ENCODE measurements around the gene ISM1.

The ISM1 gene

DNA sequence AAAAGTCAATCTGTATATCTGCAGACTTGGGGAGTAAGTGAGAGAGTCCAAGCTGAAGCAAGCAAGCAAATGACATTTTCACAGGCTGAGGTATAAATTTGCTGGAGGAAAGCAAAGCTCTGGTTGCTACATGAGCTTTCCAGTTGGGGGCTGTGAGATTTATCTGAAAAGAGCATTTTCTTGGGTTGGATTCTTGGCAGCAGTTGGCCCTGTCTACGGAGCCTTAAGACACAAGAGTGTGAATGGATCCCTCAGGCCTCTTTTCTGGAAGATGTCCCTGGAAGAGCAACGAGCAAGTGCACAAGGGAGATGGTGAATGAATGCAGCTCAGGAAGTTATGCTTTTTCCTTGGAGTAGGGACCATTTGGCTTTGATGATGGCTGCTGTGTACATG, 30.8 kb downstream of the ISM1 start:
- in situ Hi-C loops (cut with MboI; ENCODE audit: low sequenced_read_pairs): no loop called here

DNA sequence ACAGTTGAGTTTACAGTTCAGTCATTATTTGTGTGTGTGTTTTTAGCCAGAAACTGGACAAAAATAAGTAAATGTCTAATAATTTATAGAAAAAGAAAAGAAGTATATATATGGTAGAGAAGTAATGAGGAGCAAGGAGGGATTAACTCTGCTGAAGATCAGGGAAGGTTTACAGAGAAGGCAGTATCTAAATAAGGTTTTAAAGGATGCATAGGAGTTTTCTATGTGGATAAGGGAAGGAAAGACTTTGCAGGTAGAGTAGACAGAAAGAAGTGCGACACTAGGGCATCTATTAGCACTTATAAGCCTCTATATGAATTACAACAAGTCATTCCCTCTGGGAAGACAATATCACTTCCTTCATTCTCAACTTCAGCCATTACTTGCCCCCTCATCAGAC, 34.3 kb downstream of the ISM1 start:
- in situ Hi-C loops (cut with MboI; ENCODE audit: low sequenced_read_pairs): no loop called here

DNA sequence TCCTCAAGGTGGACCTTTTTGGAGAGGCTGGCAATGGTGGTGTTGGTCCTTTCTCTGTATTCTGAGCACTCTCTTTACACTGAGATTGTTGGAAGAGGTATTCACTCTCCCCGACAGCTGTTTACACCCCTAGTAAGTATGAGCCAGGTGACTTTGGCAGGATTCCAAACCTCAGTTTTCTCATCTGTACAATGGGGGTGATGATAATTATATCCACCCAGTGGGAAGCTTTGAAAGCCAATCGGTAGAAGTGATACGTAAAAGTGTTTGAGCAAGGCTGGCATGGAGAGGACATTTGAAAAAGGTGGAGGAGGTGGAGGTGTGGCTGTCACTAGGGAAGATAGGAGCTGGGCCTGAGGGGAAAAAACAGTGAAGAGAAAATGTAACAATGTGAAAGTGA, 35.5 kb downstream of the ISM1 start:
- in situ Hi-C loops (cut with MboI; ENCODE audit: low sequenced_read_pairs): no loop called here

DNA sequence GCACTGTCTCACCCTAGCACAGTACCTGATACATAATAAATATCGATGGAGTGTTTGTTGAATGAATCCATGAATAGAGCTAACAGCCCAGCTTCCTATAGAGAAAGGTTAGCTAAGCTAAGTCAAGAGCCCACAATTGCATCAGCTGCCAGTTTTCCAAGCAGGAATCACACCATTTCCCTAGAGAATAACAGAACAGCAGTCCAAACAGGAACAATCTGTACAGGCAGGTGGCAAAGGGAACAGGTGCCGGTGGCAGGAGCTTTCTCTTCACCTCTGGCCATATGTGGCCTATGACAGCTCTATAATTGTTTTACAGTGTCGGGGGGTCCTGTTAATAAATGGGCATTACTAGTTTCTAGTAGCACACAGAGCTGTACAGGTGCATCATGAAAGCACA, 38.8 kb downstream of the ISM1 start:
- in situ Hi-C loops (cut with MboI; ENCODE audit: low sequenced_read_pairs): no loop called here

DNA sequence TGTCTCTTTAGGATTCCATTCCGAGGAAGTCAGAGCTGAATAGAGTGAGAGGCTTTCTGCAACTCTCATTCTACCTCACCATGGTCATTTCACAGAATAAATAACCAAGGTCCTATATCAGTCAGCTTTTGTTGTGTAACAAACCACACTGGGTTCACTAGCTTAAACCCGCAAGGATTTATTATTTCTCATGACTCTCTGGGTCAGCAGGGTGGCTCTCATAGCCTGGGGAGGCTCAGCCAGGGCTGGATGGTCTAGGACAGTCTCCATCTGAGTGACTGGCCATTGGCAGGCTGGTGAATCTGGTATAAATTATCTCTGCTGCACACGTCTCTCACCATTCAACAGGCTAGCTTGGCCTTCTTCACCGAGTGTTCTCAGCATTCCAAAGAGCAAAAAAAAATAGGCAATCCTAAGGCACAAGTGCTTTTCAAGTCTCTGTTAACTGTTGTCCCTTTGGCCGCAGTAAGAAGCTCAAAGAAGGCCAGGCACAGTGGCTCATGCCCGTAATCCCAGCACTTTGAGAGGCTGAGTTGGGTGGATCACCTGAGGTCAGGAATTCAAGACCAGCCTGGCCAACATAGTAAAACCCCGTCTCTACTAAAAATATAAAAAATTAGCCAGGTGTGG, 39.7 kb downstream of the ISM1 start:
- in situ Hi-C loops (cut with MboI; ENCODE audit: low sequenced_read_pairs): no loop called here

DNA sequence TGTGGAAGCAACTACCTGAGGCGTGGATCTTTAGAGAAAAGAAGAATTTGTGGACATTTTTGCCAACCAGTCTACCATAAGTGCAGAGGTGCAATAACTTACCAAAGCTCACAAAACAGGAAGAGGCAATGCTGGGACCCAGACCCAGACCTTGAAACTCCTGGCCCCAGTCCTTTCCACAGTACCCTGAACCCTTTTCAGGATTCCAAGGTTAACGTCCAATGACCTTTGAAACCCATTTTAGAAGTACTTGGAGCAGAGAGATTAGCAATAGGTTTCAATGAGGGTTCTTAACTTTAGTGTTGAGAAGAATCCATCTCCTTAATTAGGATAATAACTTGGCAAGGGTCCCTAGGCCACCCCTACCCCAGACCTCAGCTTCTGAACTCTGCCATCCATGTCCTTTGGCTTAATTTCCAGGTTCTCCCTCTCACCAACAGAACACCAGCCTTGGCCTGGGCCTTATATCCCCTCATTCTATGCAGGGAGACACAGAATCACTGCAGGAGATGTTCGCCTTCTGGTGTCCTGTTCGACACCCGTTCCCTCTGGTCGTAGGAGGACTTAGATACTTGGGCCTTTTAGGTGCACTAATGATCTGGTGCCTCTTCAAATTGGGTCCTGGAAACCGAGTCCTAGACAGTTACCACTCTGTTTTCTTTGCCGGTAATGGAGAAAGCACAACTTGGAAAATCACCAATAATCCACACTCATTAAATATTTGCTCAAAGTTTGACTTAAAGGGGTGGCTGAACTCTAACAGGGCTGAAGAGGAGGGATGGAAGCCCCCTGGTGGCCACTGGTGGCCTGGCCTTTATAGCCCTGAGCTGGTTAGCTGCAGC, 40.6 kb downstream of the ISM1 start:
- in situ Hi-C loops (cut with MboI; ENCODE audit: low sequenced_read_pairs): no loop called here

DNA sequence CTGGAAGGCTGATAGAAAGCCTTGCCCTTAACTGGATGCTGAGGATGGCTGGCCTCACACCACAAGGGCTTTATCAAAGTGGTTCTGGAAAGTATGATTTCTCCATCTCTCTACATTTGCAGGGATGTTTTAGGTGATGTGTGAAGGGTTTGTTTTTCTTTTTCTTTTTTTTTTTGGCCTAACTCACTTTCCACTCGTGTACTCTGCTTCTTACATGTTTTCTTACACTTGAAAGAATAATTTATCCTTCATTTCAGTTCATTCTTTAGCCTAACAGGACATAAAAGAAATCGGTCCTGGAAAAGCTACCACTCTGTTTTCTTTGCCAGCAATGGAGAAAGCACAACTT, 41.2 kb downstream of the ISM1 start:
- in situ Hi-C loops (cut with MboI; ENCODE audit: low sequenced_read_pairs): no loop called here

DNA sequence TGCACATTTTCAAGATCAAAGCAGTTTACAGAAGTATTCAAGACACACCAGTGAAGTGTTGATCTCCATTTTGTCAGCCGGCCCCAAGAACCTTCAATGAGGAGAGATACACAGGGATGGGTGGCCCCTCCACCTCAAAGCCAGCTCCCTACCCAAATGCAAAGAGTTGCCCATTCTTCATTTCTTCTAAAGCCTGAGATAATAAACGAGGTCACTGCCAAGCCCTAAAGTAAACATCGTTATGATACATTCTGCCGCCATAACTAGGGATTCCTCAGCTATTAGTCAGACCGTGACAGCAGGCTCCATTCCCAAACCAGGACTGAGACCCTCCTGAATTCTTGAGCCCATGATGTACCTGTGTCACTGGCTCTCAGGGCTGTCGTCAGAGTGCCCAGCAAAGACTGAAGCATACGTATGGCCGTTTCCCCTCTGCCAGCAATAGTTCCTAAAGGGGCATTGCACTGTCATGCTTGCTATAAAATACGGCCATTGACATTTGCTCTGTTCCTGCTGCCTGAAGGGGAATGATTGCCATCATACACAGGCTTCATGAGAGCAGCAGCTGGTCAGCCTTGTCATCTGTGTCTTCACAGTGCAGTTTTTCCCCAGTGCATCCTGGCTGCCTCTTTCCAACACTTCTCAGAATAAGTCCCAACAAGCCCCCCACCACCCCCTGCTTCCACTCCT, 41.7 kb downstream of the ISM1 start:
- in situ Hi-C loops (cut with MboI; ENCODE audit: low sequenced_read_pairs): no loop called here

DNA sequence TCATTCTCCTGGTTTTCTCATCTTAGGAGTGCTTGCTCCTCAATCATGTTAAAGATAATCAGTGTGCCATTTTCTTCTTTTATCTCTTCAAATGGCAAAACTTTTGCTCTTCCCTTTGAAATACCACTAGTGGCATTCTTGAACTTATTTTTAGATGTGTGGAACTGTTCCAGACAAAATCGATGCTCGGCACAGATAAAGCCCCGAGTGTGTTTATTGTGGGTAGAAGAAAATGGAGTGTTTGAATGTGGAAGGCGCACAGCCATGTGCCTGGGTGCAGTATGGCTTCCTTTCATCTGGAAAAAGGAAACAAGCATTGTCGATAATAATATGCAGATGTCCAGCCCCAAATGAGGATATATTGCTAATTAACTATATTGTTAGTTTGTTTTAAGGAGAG, 42.4 kb downstream of the ISM1 start:
- in situ Hi-C loops (cut with MboI; ENCODE audit: low sequenced_read_pairs): no loop called here

DNA sequence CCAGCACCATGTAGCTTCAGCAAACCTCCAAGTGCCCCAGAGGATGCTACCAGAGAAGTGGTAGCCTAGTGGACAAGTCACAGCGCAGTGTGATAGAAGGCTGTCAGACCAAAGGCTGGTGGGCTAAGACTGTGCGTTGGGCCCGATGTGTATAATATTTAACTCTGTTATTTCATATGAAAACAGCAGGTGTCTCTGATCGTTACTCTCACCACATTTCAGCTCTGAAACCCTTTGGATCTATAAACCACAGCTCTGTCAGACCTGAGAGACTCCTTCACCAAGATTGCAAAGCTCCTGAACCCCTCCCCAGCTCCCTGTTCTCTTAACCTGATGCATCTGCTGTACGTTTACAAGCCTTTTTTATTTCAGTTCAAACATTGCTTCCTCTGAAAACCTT, 43.8 kb downstream of the ISM1 start:
- in situ Hi-C loops (cut with MboI; ENCODE audit: low sequenced_read_pairs): no loop called here

DNA sequence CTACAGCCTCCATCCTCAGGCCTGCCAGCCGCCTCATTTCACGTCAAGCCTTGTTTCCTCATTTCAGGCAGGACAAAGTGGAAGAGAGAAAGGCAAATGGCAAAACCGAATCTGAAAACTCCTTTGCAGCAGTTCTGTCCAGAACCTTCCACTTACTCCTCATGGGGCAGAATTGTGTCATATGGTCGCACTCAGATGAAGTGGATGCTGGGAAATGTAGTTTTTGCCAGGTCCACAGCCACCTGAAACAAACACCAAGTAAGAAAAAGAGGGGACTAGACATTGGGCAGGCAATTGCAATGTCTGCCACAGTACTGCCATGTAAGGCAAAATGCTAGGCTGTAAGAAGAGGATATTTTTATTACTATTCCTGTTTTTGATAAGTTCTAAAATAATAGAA, 44.9 kb downstream of the ISM1 start:
- in situ Hi-C loops (cut with MboI; ENCODE audit: low sequenced_read_pairs): no loop called here

DNA sequence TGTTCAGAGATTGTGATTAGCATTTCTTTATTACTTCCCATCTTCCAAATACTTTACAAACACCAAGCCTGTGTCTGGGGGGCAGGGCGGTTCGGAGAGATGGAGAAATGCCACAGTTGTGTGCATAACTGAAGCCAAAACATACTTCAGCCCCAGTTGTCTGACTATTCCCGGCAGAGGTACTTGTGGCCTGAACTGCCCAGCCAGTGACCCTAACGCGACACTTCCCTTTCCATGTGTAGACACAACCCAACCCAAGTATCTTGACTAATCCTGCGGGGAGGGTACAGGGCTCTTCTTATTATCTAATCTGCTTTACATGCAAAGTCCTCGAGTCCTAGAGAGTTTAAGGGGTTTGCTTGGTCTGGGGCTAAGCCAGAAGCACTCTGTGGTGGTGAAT, 46.2 kb downstream of the ISM1 start:
- in situ Hi-C loops (cut with MboI; ENCODE audit: low sequenced_read_pairs): no loop called here

DNA sequence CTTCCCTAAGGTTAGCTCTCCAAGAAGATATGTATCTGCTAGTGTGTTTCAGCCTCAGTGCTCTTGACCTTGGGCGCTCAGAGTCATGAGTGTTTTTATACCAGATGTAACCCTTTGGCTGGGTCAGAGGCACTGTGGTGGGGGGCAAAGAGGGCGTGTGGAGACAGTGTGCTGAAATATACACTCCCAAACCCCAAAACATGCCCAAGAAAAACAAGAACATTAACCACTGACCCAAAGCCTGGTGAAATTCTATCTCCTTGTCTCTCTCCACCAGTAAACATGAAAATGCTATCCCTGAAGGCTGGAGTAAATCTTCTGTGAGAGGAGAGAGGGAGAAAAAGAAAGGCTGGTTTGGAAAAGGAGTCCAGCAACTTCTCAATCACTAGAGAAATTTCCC, 47.9 kb downstream of the ISM1 start:
- in situ Hi-C loops (cut with MboI; ENCODE audit: low sequenced_read_pairs): no loop called here

DNA sequence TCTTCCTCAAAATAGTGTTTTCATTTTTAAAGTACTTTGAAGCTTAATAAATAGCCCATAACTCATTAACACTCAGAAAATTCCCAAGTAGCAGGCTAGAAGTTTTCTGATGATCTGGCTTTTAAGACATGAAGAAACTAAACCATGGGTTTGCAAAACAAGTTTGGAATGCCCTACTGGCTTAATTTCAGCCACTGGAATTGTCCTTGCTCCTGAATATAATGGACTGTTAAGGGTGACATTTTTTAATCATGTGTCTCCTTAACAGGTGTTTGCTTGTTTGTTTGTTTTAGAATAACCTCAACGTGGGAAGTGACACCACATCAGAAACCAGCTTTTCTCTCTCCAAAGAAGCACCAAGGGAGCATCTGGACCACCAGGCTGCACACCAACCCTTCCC, 49.1 kb downstream of the ISM1 start:
- in situ Hi-C loops (cut with MboI; ENCODE audit: low sequenced_read_pairs): no loop called here

DNA sequence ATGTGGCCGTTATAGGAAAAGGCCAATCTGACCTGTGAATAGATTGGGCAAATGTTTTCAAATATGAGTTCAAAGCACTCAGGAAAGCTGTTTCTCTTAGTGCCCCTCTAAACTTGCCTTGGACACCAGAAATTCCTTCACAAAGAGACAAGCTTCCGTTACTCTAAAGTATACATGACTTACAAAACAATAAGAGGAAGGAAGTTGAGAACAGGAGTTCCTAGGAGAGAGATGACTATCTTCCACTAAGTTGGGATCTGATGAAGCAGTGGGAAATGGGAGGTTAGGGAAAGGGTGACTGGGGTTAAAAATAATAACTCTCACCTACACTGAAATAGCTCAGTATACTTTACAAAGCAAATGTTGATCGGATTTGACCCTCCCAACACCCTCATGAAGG, 50.0 kb downstream of the ISM1 start:
- in situ Hi-C loops (cut with MboI; ENCODE audit: low sequenced_read_pairs): no loop called here

DNA sequence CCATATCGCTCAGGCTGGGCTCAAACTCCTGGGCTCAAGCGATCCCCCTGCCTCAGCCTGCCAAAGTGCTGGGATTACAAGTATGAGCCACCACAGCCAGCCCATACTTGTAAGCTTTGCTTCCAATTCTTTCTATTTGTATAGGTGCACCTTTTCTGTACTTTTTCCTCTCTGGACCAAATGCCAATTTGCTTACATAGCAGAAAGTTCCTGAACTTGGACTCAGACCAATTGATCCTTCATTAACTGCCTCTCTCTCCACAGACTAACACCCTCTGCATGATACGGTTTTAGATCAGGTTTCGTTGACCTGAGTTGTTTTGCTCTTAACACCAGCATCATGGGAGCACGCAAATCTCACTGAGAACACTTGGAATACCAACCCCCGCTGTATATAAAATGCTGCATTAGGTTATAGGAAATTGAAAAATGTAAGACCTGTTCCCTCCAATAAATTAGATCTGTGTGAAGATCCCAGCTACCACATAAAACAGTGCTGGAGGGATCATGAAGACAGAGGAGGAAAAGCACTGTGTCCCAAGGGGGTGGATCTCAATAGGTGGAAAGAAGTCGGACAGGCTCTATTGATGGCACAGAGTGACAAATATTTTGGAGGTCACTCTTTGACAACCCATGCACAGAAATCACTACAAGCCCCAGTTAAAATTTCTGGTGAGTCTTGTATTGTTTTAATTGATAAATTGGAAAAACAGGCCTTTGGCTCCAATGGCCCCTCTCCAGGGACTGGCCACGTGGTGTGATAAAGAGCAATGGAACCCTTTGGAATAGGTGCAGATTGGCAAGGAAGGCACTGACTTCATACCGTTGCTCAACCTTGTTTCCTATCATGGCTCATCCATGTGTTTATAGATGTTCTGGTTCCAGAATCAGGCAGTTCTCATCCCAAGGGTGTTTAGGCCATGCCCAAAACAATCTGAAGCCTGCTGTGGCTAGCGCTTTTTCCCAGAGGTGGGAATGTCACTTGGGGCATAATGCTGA, 51.2 kb downstream of the ISM1 start:
- in situ Hi-C loops (cut with MboI; ENCODE audit: low sequenced_read_pairs): no loop called here

DNA sequence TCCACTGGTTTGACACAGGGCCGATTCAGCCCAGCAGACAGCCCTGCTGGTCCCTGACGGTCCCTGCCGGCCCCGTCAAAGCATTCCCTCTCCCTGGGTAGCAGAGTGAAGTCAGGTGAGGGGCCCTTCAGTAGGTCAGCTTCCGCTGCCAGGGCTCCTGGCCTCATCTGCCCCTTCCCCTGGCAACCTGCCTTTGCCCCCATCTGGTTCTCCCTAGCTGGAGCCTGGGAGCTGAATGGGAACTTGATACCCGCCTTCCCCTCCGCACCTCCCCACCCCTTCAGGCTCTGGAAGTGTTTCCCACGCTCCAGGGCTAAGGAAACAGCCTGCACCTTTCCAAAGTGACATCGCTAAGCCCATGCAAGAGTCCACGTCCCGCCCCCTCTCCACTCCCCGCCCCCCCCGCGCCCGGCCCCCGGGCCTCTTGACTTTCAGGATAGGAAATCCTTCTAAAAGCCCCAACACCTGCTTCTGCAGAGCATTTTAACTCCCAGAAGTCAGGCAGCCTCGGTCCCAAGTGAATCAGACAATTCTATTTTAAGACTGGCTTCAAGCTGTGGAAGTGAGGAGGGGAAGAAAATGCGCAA, 53.3 kb downstream of the ISM1 start:
- in situ Hi-C loops (cut with MboI; ENCODE audit: low sequenced_read_pairs): no loop called here

DNA sequence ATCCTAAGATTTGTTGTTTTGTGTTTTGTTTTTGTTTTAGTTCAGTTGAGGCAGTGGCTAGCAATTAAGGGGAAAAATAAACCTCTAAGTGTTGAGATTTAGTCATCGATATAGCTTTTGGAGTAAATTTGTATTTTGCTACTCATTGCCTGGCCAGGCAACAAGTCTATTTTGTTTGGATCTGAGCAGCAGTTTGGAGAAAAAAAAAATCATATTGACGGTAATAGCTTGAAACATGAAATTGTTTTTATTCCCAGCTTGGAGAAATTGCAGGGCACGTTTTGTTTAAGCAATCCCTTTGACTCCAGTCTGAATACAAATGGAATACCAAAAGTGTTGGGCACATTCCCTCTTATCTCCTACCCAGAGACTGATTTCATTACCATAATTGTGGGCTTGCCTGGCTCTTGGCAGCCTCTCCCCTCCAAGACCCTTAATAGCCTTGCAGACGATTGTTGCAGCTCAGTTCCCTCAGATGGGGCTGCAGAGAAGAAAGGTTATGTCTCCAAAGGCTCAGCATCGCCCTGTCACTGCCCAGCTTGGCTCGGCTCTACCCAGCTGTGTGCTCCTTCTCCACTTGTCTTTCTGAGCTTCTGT, 56.0 kb downstream of the ISM1 start:
- in situ Hi-C loops (cut with MboI; ENCODE audit: low sequenced_read_pairs): no loop called here

DNA sequence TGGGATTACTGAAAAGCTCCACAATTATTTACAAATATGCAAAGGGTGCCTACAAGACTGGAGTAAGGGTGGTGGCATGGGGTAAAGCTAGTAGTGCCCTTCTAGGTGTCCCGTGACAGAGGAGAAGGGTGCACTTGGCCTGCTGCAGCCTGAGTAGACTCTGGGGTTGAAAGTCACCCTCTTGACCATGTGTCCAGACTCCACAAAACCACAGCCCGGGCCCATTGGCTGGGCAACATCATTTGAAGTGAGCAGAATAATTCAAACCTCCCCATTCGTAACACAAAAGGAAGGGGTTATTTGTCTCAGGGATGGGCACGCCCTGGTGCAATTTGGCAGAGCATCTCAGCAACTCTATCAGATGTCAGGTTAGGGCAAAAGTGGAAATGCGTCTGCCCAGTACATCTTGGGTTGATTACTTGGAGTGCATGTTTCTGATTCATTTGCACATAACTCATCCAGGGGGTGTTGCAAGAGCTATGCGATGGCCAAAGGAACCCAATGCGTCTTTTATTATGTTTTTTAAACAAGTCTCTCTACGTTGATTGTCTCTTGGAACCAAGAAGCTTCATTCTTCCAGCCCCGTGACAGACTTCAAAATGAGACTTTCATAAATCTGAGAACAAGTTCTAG, 56.7 kb downstream of the ISM1 start:
- in situ Hi-C loops (cut with MboI; ENCODE audit: low sequenced_read_pairs): no loop called here

Measured in hTERT RPE-1 (cell line).